Hypothalamus (tissue), 51 donors: ENCODE data around the gene TNRC18.
A peak's percentile ranks its signal among the peaks of the same experiment; 100 is the strongest.

Source experiments
- DNase-seq, 51 donors: peaks; one replicate each; lab custom pipeline; 2025; lab: John Stamatoyannopoulos, UW

Gene TNRC18

GRCh38 chr7:5452937-5453540 lies 29.4 kb upstream of the TNRC18 start:
- DNase-seq = peak in 17 of 51 donors; percentile 3 to 58 (median 18)

- no peak for DNase-seq
Measured at GRCh38 chr7:5452470-5452899, 28.9 kb upstream of the TNRC18 start.

GRCh38 chr7:5451391-5451790 lies 27.8 kb upstream of the TNRC18 start:
- no peak for DNase-seq

- DNase-seq = peak in 44 of 51 donors; percentile 14 to 75 (median 46)
Measured at GRCh38 chr7:5450549-5451327, 27.1 kb upstream of the TNRC18 start.

- DNase-seq = no peak
Measured at GRCh38 chr7:5448378-5449037, 24.9 kb upstream of the TNRC18 start.

GRCh38 chr7:5445981-5446594 lies 22.5 kb upstream of the TNRC18 start:
- peak in 1 of 51 donors; percentile 10 for DNase-seq

GRCh38 chr7:5443678-5444077 lies 20.0 kb upstream of the TNRC18 start:
- no peak for DNase-seq

- no peak for DNase-seq
Measured at GRCh38 chr7:5442757-5443305, 19.2 kb upstream of the TNRC18 start.

- no peak for DNase-seq
Measured at GRCh38 chr7:5441840-5442503, 18.3 kb upstream of the TNRC18 start.

- no peak for DNase-seq
Measured at GRCh38 chr7:5439572-5440496, 16.2 kb upstream of the TNRC18 start.

GRCh38 chr7:5439209-5439571 lies 15.6 kb upstream of the TNRC18 start:
- DNase-seq = no peak

- no peak for DNase-seq
Measured at GRCh38 chr7:5437987-5438386, 14.4 kb upstream of the TNRC18 start.

GRCh38 chr7:5437348-5437892 lies 13.8 kb upstream of the TNRC18 start:
- no peak for DNase-seq

- DNase-seq = no peak
Measured at GRCh38 chr7:5436003-5436678, 12.5 kb upstream of the TNRC18 start.

GRCh38 chr7:5435291-5436002 lies 11.8 kb upstream of the TNRC18 start:
- DNase-seq = no peak

GRCh38 chr7:5433181-5433580 lies 9.5 kb upstream of the TNRC18 start:
- no peak for DNase-seq

GRCh38 chr7:5432691-5433090 lies 9.1 kb upstream of the TNRC18 start:
- no peak for DNase-seq

- no peak for DNase-seq
Measured at GRCh38 chr7:5431560-5432015, 8.0 kb upstream of the TNRC18 start.
